ENCODE results near the gene HOMER2.

GRCh38 chr15:82972990-82973389 is 20.5 kb upstream of the HOMER2 start:
- TF ChIP-seq POLR2AphosphoS5 (IDR thresholded peaks at IDR 0.05) (no peak), CTCF (IDR thresholded peaks at IDR 0.05) (no peak), POLR2A (IDR thresholded peaks at IDR 0.05) (no peak), EP300 (IDR thresholded peaks at IDR 0.05) (no peak)

Data from stomach (tissue), 4 donors.